GM12878 (cell line): ENCODE measurements around the gene CKB.

Experiments
- CHD1 ChIP-seq: IDR thresholded peaks from 2 replicates; pipeline ENCODE4 v1.6.1; 2012; ENCODE audit warnings: low read depth, low read length, improper control_type of control experiment
- CREB1 ChIP-seq: IDR thresholded peaks from 2 replicates; pipeline ENCODE4 v1.6.1; 2012; ENCODE audit warnings: low read depth, mild to moderate bottlenecking, inconsistent platforms
- CTCF ChIP-seq, 3 experiments: IDR thresholded peaks in 2 of 3; conservative IDR thresholded peaks in 1 of 3; 2 replicates each; pipeline ENCODE4 v1.5.1; 2011; ENCODE audit warnings: low read depth in 3 of 3, low read length in 3 of 3, mild to moderate bottlenecking in 3 of 3, control low read depth in 2 of 3, moderate library complexity in 2 of 3, inconsistent platforms in 1 of 3, mixed read lengths in 1 of 3; ENCODE audit not compliant: control insufficient read depth in 2 of 3, insufficient read depth in 1 of 3; ENCODE audit errors: extremely low read depth in 1 of 3
- EP300 ChIP-seq, 2 experiments: fragments of 150-350 bp in 1 of 2; IDR thresholded peaks; 2 replicates each; pipeline ENCODE4 v1.6.1; 2011 to 2012; ENCODE audit warnings: low read depth in 2 of 2, low read length in 2 of 2, borderline replicate concordance in 1 of 2, improper control_type of control experiment in 1 of 2, inconsistent platforms in 1 of 2; ENCODE audit not compliant: control insufficient read depth in 1 of 2
- TARDBP ChIP-seq: IDR thresholded peaks from 2 replicates; pipeline ENCODE4 v1.6.1; 2016; ENCODE audit warnings: borderline replicate concordance

DNA sequence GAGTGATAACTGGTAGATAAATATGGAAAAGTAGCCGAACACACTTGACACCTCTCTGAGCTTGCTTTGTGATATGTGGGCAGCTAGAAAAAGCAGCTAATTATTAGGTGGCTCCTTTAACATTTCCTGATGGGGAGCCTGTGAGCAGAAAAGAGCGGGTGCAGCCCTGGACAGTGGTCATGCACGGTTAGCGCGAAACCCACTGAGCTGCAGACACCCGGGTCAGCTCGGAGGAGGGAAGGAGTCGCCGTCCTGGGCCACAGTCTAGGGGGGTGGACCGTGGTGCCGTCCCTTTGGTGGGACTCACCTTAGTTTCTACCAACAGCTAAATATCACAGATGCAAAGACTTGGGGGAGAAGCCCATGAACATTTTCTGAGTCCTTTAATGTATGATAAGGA lies 46.8 kb upstream of the CKB start:
- TF ChIP-seq TARDBP (no peak), CREB1 (no peak), CHD1 (no peak), EP300 (IDR thresholded peaks at IDR 0.05; ENCODE audit: borderline replicate concordance in 1 of 2, control insufficient read depth in 1 of 2, low read depth in 2 of 2, low read length in 2 of 2) (no peak), CTCF (IDR thresholded peaks at IDR 0.05 in 2 of 3, conservative IDR thresholded peaks at IDR 0.05 in 1 of 3; ENCODE audit: control insufficient read depth in 2 of 3, extremely low read depth in 1 of 3, insufficient read depth in 1 of 3, low read depth in 3 of 3, low read length in 3 of 3) (no peak)
